ENCODE data around the gene EPHB1.

DNA sequence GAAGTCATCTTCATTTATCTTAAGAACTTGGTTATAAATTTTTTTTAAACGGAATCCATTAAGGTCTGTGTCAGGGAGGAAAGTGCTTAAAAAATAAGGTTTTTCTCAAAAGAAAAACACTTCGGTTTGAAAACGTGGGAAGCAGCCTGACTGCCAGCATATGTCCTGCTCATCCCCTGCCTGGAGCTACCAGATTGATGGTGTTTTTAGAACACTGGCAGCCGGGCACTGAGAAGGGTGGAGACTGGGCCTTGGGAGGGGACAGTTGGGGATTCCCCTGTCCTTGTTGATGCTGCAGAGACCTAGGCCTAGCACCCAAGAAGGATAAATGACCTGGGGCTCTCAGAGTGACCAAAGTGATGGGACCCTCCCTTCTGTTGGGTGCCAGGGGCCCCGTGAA is 296.9 kb downstream of the EPHB1 start:
- no peak for TF ChIP-seq ZNF274 (IDR thresholded peaks at IDR 0.05; ENCODE audit: low read depth, low read length)
- no peak for TF ChIP-seq YY1 (IDR thresholded peaks at IDR 0.05; ENCODE audit: insufficient read depth, insufficient read length)

All from NT2/D1 (cell line).